Measurements from ENCODE around the gene SHMT2.

SHMT2 gene

DNA sequence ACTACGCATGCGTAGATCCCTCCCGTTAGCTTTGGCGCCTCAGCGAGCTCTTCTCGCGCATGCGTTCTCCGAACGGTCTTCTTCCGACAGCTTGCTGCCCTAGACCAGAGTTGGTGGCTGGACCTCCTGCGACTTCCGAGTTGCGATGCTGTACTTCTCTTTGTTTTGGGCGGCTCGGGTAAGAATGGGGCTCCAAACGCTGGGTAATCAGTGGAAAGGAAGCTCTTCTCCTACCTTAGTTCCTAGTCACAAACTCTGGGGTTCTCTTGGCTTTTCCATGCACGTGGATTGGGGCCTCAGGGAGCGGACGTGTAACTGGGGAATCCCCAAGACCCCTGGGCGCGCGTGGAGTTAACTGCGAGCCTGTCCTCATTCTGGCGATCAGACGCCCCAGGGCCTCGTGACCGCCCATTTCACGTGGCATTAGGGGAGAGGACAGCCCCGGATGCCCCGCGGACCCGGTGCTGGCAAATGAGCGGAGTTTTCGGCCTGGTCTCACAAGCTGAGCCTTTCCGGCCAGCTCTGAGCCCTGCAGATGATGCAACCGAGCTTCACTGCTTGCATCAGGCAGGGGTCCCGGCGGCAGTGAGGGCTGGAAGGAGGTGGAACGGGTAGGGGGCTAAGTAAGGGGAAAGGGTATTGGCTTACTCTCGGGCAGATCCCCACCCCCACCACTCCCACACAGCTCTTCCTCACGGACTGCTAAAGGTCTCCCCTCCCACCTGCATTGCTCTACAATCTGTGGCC, at the start of gene SHMT2:
SHMT2 (plus strand) TSS at position 78 of the 747 bp plus-strand sequence; CDS start at position 146, 68 bp downstream.
- DNase-seq (ENCODE audit: low spot score): peak; percentile 98

GRCh38 chr12:57180321-57180989, 49.1 kb upstream of the SHMT2 start:
- no peak for DNase-seq (ENCODE audit: low spot score)

- DNase-seq (ENCODE audit: low spot score): no peak
Observed at GRCh38 chr12:57181072-57181471, 48.4 kb upstream of the SHMT2 start.

- peak; percentile 77 for DNase-seq (ENCODE audit: low spot score)
Observed at GRCh38 chr12:57181561-57182155, 47.9 kb upstream of the SHMT2 start.

GRCh38 chr12:57182918-57183575, 46.5 kb upstream of the SHMT2 start:
- peak; percentile 89 for DNase-seq (ENCODE audit: low spot score)

- DNase-seq (ENCODE audit: low spot score): no peak
Observed at GRCh38 chr12:57183939-57184725, 45.4 kb upstream of the SHMT2 start.

GRCh38 chr12:57185403-57185802, 44.1 kb upstream of the SHMT2 start:
- DNase-seq (ENCODE audit: low spot score): no peak

DNA sequence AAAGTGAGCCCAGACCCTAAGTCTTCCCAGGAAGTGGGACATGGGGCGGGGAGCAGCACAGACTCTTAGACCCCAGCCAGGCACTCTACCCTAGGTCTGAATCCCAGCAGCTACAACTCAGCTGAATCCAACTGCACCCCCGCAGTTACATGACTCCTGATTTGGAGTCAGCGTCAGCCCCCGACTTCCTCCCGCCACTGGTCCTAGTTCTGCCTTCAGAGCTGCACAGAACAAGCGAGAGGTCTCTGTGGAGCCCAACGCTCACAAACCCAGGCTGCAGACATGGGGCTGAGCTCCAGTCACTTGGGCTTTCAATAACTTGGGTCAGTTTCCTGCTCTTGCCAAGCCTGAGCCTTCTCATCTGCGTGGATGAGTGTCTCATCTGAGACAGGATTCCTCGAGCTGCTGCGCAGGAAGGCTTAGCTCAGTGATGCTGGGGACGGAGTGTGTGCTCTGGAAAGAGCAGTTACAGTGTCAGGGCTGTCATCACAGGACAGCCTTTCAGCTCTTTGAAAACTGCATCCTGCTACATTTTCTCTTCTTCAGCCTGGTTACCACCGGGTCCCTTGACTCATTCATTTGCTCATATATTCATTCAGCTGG, 43.5 kb upstream of the SHMT2 start:
- DNase-seq (ENCODE audit: low spot score): no peak

DNA sequence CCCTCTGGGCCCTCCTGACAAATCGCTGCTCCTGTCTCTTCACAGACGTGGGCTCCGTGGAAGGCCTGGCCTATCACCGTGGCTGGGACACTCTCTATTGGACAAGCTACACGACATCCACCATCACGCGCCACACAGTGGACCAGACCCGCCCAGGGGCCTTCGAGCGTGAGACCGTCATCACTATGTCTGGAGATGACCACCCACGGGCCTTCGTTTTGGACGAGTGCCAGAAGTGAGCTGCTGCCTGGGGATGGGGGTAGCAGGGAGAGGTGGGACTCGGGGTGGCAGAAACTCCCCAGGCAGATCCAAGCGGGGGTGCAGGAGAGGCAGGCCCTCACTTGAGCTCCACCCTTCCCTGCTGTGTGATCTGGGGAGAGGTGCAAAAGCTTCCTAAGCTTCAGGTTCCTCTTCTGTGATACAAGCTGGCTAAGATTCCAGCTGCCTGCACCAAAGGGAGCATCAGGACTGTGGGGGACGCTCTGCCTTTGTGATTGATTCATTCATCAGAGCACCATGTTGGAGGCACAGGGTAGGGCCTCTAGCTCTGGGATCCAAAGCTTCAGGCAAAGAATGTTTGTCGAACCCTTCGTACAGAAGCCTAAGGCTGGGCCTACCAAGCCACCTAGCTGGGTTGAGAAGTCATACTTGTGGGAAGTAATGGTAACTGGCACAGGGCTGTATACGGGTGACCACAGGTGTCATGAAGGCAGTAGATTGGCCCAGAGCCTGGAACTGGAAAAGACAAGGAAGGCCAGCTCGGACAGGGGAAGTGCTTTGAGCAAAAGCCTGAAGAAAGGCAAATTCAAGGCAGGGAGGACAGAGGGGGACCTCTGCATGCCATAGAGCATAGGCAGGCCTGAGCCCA, 42.1 kb upstream of the SHMT2 start:
- no peak for DNase-seq (ENCODE audit: low spot score)

DNA sequence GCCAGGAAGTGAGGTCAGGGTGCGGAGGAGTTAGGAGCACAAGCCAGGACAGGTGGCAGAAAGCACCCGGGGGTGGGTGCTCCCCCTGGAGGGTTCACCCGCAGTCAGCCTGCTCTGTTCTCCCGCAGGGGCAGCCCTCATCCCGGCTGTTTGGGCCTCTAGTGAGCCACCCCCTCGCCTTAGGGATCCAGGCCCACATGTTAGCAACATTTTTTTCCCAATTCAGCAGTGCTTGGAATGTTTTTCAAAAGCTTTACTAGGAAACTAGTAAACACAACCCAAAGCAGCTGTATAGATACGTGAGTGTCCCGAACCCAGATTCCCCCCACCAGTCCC, 41.5 kb upstream of the SHMT2 start:
- no peak for DNase-seq (ENCODE audit: low spot score)

DNA sequence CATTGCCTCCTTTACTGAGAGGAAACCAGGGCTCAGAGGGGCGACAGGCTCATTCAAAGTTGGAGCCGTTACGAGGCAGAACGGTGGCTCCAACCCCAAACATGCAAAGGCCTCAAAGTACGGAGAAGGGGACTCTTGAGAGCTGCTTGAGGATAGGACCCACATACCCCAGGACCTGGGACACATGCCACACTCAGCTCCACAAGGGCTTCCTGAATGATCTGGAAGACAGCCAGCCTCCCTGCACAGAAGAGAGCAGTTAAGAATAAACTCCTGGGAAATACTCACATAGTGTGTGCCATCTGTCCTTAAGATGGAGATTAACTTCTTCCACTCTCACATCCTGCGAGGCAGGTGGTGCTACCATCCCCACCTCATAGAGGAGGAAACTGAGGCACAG, 39.5 kb upstream of the SHMT2 start:
- no peak for DNase-seq (ENCODE audit: low spot score)

- no peak for DNase-seq (ENCODE audit: low spot score)
Observed at GRCh38 chr12:57190821-57191220, 38.7 kb upstream of the SHMT2 start.

DNA sequence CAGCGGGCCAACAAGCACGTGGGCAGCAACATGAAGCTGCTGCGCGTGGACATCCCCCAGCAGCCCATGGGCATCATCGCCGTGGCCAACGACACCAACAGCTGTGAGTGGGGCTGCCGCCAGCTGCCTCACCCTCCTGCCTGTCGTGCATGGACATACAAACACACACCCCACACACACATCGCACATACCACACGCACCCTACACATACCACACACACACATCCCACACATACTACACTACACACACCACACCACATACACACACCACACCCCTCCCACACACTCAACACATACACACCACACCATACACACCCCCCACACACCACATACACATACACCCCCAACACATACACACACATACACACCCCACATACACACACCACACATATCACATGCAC, 38.1 kb upstream of the SHMT2 start:
- DNase-seq (ENCODE audit: low spot score): no peak

DNA sequence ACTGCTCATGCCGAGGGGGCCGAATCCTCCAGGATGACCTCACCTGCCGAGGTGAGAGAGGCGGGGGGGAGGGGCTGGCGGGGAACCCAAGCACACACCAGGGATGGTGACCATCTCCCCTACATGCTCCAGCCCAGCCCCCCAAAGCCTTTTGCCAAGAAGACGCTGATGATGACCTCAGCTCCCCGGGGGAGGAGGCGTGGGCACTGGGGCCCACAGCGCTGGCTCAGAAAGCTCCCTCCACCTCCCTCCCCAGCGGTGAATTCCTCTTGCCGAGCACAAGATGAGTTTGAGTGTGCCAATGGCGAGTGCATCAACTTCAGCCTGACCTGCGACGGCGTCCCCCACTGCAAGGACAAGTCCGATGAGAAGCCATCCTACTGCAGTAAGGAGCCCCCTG, 36.6 kb upstream of the SHMT2 start:
- DNase-seq (ENCODE audit: low spot score): no peak

- DNase-seq (ENCODE audit: low spot score): no peak
Observed at GRCh38 chr12:57193706-57194245, 35.7 kb upstream of the SHMT2 start.

- no peak for DNase-seq (ENCODE audit: low spot score)
Observed at GRCh38 chr12:57194253-57194652, 35.3 kb upstream of the SHMT2 start.

GRCh38 chr12:57195186-57195585, 34.3 kb upstream of the SHMT2 start:
- DNase-seq (ENCODE audit: low spot score): no peak

DNA sequence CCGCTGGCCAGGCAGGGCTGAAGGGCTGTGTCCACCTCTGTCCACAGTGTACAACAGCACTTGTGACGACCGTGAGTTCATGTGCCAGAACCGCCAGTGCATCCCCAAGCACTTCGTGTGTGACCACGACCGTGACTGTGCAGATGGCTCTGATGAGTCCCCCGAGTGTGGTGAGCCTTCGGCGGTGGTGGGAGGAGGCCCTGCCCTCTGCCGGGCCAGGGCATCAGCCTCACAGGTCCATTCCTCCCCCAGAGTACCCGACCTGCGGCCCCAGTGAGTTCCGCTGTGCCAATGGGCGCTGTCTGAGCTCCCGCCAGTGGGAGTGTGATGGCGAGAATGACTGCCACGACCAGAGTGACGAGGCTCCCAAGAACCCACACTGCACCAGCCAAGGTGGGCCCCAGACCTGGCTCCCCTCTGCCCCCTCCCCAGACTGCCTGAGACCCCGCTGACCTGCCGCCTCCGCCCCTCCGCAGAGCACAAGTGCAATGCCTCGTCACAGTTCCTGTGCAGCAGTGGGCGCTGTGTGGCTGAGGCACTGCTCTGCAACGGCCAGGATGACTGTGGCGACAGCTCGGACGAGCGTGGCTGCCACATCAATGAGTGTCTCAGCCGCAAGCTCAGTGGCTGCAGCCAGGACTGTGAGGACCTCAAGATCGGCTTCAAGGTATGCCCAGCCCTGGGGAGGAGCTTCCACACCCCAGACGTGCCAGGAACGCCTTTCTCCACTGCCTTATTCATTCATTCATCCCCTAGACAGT, 33.7 kb upstream of the SHMT2 start:
- DNase-seq (ENCODE audit: low spot score): no peak

DNA sequence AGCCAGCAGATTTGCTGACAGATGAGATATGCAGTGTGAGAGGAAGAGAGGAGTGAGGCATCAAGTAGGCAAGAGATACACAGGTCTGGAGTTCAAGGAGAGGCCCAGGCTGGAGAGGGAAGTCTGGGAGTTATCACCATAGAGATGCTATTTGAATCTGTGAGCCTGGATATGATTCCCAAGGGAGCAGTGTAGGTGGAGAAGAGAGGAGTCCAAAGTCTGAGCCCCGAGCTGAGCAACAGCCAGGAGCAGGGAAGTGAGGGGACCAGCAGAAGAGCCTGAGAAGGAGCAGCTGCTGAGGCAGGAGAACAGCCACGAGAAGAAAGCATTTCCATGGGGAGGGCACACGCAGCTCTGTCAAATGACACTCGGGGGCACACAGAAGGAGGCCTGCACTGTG, 33.1 kb upstream of the SHMT2 start:
- DNase-seq (ENCODE audit: low spot score): no peak

- DNase-seq (ENCODE audit: low spot score): no peak
Observed at GRCh38 chr12:57196956-57197355, 32.6 kb upstream of the SHMT2 start.
